Activated CD4-positive, alpha-beta T cell treated with anti-CD3 and anti-CD28 coated beads, Interleukin-2, amount 50 U/mL, for 4 hours (primary cell): Measurements from ENCODE around the gene ACSS3.
"Not testable (repeated sequence)": the region's sequence is repeated elsewhere in the genome, so short reads cannot be mapped to it uniquely, and the experiment has no call there.

Experiments
- DNase-seq, 2 experiments: peaks; one replicate each; pipeline ENCODE4 v3.0.0-alpha.2; 2020

ACSS3 gene

DNA sequence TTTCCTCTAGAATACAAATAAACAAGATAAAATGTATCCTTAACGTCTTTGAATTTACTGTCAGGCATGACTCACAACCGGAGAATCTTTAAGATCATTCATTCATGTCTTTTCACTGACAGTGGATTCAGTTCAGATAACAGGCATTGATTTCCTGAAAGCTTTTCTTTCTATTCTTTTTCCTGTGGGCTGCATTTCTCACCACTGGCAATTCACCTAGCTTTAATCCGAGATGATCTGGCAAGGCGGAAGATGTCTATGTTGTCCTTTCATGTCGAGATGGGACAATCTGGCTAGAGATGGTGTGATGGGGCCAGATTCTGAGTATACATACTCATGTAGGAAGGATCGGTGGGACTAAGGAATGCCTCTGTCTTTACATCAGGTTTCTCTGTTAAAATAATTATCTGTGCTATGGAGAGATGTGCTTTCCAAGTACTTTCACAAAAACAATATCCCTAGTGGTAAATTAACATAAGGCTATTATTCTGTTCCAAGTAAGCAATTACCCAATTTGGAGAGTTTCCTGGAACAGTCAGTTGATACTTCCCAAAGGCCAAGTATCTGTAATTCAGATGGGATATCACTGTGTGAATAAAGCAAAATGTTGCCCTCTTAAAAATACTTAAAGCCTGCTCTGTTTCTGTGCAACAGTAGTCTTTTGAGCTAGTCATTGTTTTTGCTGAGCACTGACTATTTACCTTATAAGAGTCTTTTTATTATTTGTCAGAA is 17.8 kb downstream of the ACSS3 start:
- no peak for DNase-seq

DNA sequence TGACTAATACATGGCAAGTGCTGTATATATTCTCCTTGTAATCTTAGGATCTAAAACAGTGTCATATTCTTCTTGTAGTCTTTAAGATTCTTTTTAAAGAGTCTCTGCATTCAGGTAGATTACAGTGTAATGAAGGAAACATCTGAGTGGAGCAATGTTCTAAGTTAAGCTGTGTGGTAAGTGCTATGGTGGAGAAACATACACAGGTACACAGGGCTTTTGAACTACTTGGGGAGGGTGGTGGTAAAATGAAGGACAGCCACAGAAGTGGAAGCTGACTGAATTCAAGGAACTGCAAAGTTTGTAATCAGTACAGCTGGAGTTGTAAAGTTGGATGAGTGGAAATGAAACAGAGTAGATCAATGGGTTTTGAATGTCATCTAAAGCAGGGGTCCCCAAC is 27.8 kb downstream of the ACSS3 start:
- DNase-seq, result no peak

DNA sequence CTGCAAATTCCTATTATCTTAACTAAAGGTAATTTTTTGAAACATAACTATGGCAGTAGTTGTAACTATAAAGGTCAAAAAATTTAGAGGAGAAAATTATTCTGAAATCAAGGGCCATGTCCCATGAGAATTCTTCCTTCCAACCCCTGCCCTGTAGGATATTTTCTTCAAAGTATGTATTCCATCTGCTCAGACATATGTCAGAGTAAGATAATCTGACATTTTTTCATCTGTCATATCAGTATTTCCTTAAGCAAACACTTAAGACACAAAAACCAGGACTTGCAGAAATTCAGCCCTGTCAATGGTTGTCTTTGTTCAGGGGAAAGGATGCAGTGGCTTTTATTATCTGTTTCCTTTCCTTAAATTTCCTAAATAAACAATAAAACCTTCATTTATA is 36.3 kb downstream of the ACSS3 start:
- no peak for DNase-seq

DNA sequence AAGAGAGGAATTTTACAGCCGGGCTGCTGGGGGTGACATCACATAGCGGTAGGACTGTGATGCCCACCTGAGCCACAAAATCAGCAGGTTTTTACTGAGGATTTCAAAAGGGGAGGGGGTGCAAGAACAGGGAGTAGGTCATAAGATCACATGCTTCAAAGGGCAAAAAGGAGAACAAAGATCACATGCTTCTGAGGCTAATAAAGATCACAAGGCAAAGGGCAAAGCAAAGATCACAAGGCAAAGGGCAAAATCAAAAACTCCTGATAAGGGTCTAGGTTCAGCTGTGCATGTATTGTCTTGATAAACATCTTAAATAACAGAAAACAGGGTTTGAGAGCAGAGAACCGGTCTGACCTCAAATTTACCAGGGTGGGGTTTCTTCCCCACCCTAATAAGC is 41.2 kb downstream of the ACSS3 start:
- not testable (repeated sequence) for DNase-seq

DNA sequence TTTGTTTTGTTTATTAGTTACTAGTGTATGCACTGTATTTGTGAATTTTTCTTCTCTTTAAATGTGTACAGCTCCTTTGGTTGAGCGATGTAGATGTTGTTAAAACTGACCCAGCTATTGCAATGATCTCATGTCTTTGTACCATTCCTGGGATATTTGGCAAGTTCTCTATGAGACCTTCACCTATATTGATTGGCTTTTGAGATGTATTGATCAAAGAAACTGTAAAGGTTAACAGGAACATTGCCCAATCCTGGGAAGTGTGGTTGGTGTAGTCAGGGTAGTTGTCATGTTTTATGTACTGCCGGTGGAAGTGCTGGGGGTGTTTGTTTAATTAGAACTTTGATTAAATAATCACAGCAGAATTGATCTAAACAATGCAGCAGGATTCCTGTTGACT is 43.1 kb downstream of the ACSS3 start:
- DNase-seq, result no peak

DNA sequence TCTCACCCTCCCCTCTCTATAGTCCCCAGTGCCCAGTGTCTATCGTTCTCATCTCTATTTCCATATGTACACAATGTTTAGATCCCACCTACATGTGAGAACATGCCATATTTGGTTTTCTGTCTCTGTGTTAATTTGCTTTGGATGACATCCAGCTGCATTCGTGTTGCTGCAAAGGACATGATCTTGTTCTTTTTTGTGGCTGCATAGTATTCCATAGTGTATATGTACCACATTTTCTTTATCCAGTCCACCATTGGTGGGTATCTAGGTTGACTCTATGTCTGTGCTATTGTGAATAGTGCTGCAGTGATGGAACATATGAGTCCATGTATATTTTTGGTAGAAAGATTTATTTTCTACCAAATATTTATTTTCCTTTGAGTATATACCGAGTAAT is 45.7 kb downstream of the ACSS3 start:
- no peak for DNase-seq

GRCh38 chr12:81125691-81126090 is 47.8 kb downstream of the ACSS3 start:
- no peak for DNase-seq

DNA sequence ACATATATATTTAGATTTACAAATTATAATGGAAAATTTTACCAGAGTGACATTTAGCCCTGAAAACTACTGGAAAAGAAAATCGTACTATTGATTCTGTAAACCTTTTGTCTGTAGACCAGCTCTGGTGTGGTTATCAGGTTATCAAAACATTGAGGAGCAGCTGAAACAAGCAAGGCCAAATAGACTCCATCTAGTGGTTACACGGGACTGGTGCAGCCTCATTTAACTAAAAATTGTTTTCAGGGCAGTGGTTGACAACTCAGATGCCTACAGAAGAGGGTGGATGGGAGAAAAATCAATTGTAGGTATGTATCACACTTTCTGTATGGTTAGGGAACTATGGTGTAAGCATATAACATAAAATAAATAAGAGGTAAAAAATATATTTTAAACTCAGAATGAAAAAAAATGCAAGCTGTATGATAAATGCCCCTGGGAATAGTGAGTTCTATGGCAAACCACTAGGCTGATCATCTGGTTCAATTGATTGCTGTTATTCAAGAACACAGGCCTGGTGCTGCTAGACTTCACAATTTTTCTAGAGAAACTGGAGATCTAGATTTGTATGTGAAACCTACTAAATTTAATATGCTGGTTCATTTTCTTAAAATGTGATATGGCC is 51.2 kb downstream of the ACSS3 start:
- no peak for DNase-seq

DNA sequence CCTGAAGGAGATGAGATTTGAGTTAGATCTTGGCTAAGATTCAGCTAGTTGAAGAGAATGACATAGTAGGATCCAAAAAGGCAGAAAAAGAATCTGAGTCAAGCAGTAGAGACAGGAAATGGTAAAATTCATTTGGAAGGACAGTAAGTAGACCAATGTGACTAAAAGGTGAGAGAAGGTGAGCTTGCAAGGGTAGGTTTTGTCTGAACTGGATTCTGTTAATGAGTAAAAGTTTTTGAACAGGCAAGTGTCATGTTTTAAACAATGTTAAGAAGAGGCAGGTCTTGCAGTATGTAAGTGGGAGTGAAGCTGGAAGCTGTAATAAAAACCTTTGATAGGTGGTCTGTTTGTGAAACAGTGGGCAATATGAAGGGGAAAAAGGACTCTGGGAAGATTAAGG is 58.6 kb downstream of the ACSS3 start:
- DNase-seq, result no peak

- no peak for DNase-seq
These were observed 59.9 kb downstream of the ACSS3 start for GRCh38 chr12:81137801-81138200.

- no peak for DNase-seq
These were observed 63.3 kb downstream of the ACSS3 start for GRCh38 chr12:81141217-81141616.

GRCh38 chr12:81143057-81143456 is 65.2 kb downstream of the ACSS3 start:
- no peak for DNase-seq

- no peak for DNase-seq
These were observed 68.6 kb downstream of the ACSS3 start for GRCh38 chr12:81146228-81147225.

DNA sequence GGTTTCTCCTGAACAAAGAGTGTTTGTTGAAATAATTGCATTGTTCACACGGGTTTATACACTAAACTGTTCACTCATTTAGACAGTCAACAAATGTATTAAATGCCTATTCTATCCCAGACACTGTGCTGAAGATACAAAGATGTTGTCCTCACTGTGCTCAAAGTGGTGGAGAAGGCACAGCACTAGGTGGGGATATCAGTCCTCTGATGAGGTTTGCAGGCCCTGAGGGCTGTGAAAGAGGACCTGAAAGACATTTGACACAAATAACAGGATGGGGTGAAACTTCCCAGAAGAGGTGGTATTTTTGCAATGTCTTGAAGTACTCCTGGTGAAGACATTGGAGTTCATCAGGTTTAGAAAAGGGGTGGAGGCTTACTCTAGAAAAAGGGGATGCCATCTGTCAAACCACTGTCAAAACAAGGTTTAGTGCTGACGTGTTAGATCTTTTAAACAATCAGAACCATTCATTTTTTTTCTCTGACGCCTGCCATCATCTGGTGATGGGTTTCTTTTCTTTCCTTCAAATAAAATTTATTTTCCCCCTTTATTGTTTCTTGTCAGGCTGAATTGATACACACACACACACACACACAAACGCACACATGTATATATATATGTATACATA is 69.5 kb downstream of the ACSS3 start:
- DNase-seq, result no peak

- no peak for DNase-seq
These were observed 72.5 kb downstream of the ACSS3 start for GRCh38 chr12:81150382-81150781.

DNA sequence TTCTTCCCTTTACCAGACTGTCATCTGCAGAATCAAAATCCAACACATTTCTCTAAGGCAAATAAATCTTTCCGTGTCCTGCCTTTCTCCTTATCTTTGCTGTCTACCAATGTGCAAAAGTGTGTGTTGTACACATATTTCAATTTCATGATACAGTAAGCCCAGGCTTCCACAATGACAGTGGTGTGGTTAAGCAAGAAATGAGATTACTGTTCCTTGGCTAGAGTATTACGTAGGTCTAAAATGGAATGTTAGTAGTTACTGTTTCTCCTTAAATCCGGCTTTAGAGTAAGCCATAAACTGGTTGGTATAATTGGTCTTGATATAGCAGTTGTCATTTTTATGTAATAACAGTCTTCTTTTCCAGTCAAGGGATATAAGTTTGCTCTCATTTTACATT is 82.0 kb downstream of the ACSS3 start:
- no peak for DNase-seq

GRCh38 chr12:81161680-81162079 is 83.8 kb downstream of the ACSS3 start:
- no peak for DNase-seq

DNA sequence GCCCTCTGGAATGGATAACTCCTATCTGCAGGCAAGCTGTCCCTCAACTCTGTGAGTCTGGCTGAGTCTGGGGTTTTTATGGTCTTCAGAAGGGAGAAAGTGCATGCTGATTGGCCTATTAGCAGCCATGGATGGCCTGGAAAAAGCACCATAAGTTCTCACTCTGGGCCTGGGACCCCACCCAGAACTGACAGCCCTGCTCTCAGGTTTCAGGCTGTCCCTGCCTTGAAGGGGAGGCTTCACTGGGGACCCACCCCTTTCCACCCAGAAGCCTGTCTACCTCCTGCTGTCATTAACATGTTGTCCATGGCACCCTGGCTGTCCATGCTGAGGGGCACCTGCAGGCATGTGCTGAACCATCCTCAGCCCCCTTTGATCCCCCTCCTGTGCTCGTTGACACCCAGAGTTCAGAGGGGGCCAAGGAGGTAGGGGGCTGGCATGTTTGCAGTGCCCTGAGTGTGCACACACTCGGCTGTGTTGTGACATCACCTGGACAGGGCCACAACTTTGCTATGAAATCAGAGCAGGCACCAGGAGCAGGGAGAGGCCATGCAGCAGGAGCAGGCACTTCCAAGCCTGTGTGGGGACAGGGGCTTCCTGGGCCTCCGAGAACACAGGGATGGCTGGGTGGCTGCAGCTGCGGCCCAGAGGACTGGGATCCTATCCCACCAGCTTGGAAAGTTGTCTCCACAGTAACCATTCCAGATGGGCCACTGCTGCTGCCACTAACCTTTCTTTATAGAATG is 84.7 kb downstream of the ACSS3 start:
- no peak for DNase-seq

DNA sequence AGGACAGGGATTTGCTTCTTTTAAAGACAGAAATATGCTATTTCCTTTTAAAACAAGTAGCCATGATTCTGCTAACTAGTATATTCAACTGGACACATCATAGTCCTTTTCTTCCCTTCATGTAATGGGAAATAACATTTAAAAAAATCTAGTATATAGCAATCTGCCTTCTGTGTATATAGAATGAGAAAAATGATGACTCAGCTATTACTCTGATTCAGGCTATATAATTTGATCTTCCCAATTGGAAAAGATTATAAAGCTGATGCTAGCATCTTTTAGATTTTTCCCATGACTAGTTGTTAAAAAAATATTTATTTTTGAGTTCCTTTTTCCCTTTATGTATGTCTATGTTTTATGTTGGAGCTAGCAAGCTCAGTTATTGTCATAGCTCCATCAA is 86.9 kb downstream of the ACSS3 start:
- DNase-seq, result no peak

DNA sequence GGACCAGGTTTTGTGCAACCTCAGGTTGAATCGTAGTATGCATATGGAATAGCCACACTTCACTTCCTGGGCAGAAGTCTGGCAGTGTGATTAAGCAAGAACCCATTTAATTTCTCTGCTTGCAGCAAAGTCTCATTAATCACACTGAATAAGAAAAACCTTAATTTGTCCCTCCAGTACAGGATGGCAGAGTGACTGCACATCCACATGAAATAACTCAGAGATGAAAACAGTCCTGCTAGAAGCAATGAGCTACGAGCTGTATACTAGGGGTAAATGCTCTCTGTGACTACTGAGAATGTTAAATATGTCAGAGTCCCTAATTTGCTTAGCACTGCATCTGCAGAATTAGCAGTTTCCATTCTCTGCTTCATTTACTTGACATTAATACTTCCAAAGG is 88.9 kb downstream of the ACSS3 start:
- no peak for DNase-seq

GRCh38 chr12:81167694-81168093 is 89.8 kb downstream of the ACSS3 start:
- no peak for DNase-seq

- DNase-seq, result no peak
These were observed 90.6 kb downstream of the ACSS3 start for GRCh38 chr12:81168445-81168844.
